ENCODE results near the gene POLG.

The POLG gene

GRCh38 chr15:89325039-89325803 is 9.4 kb downstream of the POLG start:
- no peak for DNase-seq

GRCh38 chr15:89323825-89324224 is 10.8 kb downstream of the POLG start:
- DNase-seq, result no peak

- no peak for DNase-seq
Measured at GRCh38 chr15:89322822-89323221, 11.8 kb downstream of the POLG start.

- no peak for DNase-seq
Measured at GRCh38 chr15:89321521-89322410, 12.9 kb downstream of the POLG start.

GRCh38 chr15:89320200-89320599 is 14.4 kb downstream of the POLG start:
- no peak for DNase-seq

- no peak for DNase-seq
Measured at GRCh38 chr15:89319678-89320077, 14.9 kb downstream of the POLG start.

GRCh38 chr15:89317186-89317720 is 17.4 kb downstream of the POLG start:
- DNase-seq, result no peak

GRCh38 chr15:89316504-89316903 is 18.1 kb downstream of the POLG start:
- DNase-seq, result no peak

GRCh38 chr15:89315375-89315929 is 19.2 kb downstream of the POLG start:
- no peak for DNase-seq

- no peak for DNase-seq
Measured at GRCh38 chr15:89309993-89310392, 24.6 kb downstream of the POLG start.

- DNase-seq, result no peak
Measured at GRCh38 chr15:89308236-89308635, 26.4 kb downstream of the POLG start.

- no peak for DNase-seq
Measured at GRCh38 chr15:89307791-89308190, 26.8 kb downstream of the POLG start.

- no peak for DNase-seq
Measured at GRCh38 chr15:89307046-89307587, 27.5 kb downstream of the POLG start.

GRCh38 chr15:89305395-89305794 is 29.2 kb downstream of the POLG start:
- no peak for DNase-seq

GRCh38 chr15:89303986-89304385 is 30.6 kb downstream of the POLG start:
- DNase-seq, result no peak

GRCh38 chr15:89301304-89302089 is 33.1 kb downstream of the POLG start:
- no peak for DNase-seq

- no peak for DNase-seq
Measured at GRCh38 chr15:89299896-89300295, 34.7 kb downstream of the POLG start.

GRCh38 chr15:89293012-89293411 is 41.6 kb downstream of the POLG start:
- DNase-seq, result no peak

- DNase-seq, result no peak
Measured at GRCh38 chr15:89291934-89292438, 42.6 kb downstream of the POLG start.

- DNase-seq, result no peak
Measured at GRCh38 chr15:89283201-89283600, 51.4 kb downstream of the POLG start.

GRCh38 chr15:89282631-89283030 is 52.0 kb downstream of the POLG start:
- no peak for DNase-seq

- DNase-seq, result no peak
Measured at GRCh38 chr15:89278307-89278706, 56.3 kb downstream of the POLG start.

All from NCI-H1048 (cell line).